IMR-90 (cell line): ENCODE data around the gene CHD9. TPM values are rescaled to one million over a fixed set of nuclear protein-coding genes. Genes with fewer than 3 reads are reported as not detected.

Source experiments
- ATAC-seq: fragments of 200-7000 bp; cut with Tn5 transposase; 2 replicates; pipeline ENCODE4 v1.9.1; 2020; ENCODE audit warnings: low read depth, mild to moderate bottlenecking, moderate library complexity
- BruUV-seq: library from RNA; stranded (reverse); fragments of 400-500 nt; replicated peaks from 2 replicates; lab custom pipeline; 2021; lab: Mats Ljungman, UMichigan
- CTCF ChIA-PET: fragments of 300-600 bp; formaldehyde crosslinking; extraction: SDS; loops from one replicate; lab custom pipeline; 2021; ENCODE audit warnings: antibody characterized with exemption; lab: Yijun Ruan, JAX
- POLR2A ChIA-PET: fragments of 300-600 bp; sonication (Branson Sonifier 250); formaldehyde crosslinking; loops from one replicate; lab custom pipeline; 2022; ENCODE audit warnings: antibody characterized with exemption; ENCODE audit not compliant: unreplicated experiment; lab: Charles Lee
- DNase-seq: peaks from one replicate; pipeline ENCODE4 v3.0.0; 2013
- H2AFZ ChIP-seq: replicated peaks from 2 replicates; pipeline ENCODE3; 2013; ENCODE audit warnings: low read length, mild to moderate bottlenecking; ENCODE audit not compliant: poor library complexity
- H2AK5ac ChIP-seq: 2 replicates; pipeline ENCODE4 v1.6.1; 2013; ENCODE audit warnings: low read depth, low read length, inconsistent platforms
- H2AK9ac ChIP-seq: replicated peaks from 2 replicates; pipeline ENCODE3; 2013; ENCODE audit warnings: mild to moderate bottlenecking, low read depth, low read length, moderate library complexity; ENCODE audit not compliant: poor library complexity
- H2BK120ac ChIP-seq: 2 replicates; pipeline ENCODE4 v1.6.1; 2013; ENCODE audit warnings: low read depth, low read length, inconsistent platforms
- H2BK15ac ChIP-seq: 3 replicates; pipeline ENCODE4 v1.6.1; 2013; ENCODE audit warnings: low read depth, low read length, inconsistent platforms
- H2BK20ac ChIP-seq: 2 replicates; pipeline ENCODE4 v1.6.1; 2013; ENCODE audit warnings: low read depth, mild to moderate bottlenecking, inconsistent platforms, low read length, moderate library complexity
- H2BK5ac ChIP-seq: 2 replicates; pipeline ENCODE4 v1.6.1; 2013; ENCODE audit warnings: mild to moderate bottlenecking, low read depth, low read length, inconsistent platforms; ENCODE audit not compliant: poor library complexity, severe bottlenecking
- H3K14ac ChIP-seq: replicated peaks from 2 replicates; pipeline ENCODE4 v1.6.1; 2013; ENCODE audit warnings: low read depth, low read length, inconsistent platforms
- H3K18ac ChIP-seq: 2 replicates; pipeline ENCODE4 v1.6.1; 2013; ENCODE audit warnings: low read depth, low read length, control low read depth
- H3K23ac ChIP-seq: 2 replicates; pipeline ENCODE4 v1.6.1; 2013; ENCODE audit warnings: low read depth, low read length, inconsistent platforms
- H3K27ac ChIP-seq: 2 replicates; pipeline ENCODE4 v1.5.1; 2013; ENCODE audit warnings: mild to moderate bottlenecking, control low read depth, low read length; ENCODE audit not compliant: insufficient read depth
- H3K27me3 ChIP-seq: 2 replicates; pipeline ENCODE4 v1.6.1; 2013; ENCODE audit warnings: low read length; ENCODE audit not compliant: control insufficient read depth, insufficient read depth
- H3K36me3 ChIP-seq: 2 replicates; pipeline ENCODE4 v1.6.1; 2013; ENCODE audit warnings: low read length, mixed read lengths; ENCODE audit not compliant: control insufficient read depth, insufficient read depth
- H3K4ac ChIP-seq: 2 replicates; pipeline ENCODE4 v1.6.1; 2013; ENCODE audit warnings: low read depth, low read length, inconsistent platforms
- H3K4me1 ChIP-seq: 2 replicates; pipeline ENCODE4 v1.6.1; 2013; ENCODE audit warnings: low read length, mixed read lengths; ENCODE audit not compliant: control insufficient read depth, insufficient read depth
- H3K4me2 ChIP-seq: 2 replicates; pipeline ENCODE4 v1.6.1; 2013; ENCODE audit warnings: low read depth, mild to moderate bottlenecking, control low read depth, low read length, moderate library complexity
- H3K4me3 ChIP-seq: 2 replicates; pipeline ENCODE4 v1.5.1; 2013; ENCODE audit warnings: low read depth, mild to moderate bottlenecking, control low read depth, low read length, moderate library complexity; ENCODE audit not compliant: insufficient read depth
- H3K56ac ChIP-seq: 2 replicates; pipeline ENCODE4 v1.6.1; 2013; ENCODE audit warnings: low read length, inconsistent platforms; ENCODE audit not compliant: insufficient read depth; ENCODE audit errors: extremely low read depth
- H3K79me1 ChIP-seq, 2 experiments: 2 replicates each; pipeline ENCODE4 v1.6.1; 2013; ENCODE audit warnings: low read length in 2 of 2, inconsistent platforms in 1 of 2, low read depth in 1 of 2
- H3K9ac ChIP-seq: 2 replicates; pipeline ENCODE4 v1.6.1; 2013; ENCODE audit warnings: low read depth, low read length, control low read depth
- H3K9me1 ChIP-seq: 2 replicates; pipeline ENCODE4 v1.6.1; 2013; ENCODE audit warnings: low read length, inconsistent platforms; ENCODE audit not compliant: insufficient read depth
- H3K9me3 ChIP-seq: 2 replicates; pipeline ENCODE4 v1.6.1; 2013; ENCODE audit warnings: low read length; ENCODE audit not compliant: control insufficient read depth, insufficient read depth
- H4K20me1 ChIP-seq: 2 replicates; pipeline ENCODE4 v1.6.1; 2013; ENCODE audit warnings: low read length, inconsistent platforms; ENCODE audit not compliant: insufficient read depth
- H4K5ac ChIP-seq: 2 replicates; pipeline ENCODE4 v1.6.1; 2013; ENCODE audit warnings: mild to moderate bottlenecking, low read depth, low read length, control low read depth
- H4K8ac ChIP-seq, 2 experiments: 2 replicates each; pipeline ENCODE4 v1.6.1; 2013; ENCODE audit warnings: low read depth in 2 of 2, low read length in 2 of 2, control low read depth in 1 of 2, inconsistent platforms in 1 of 2
- H4K91ac ChIP-seq: 2 replicates; pipeline ENCODE4 v1.6.1; 2013; ENCODE audit warnings: low read depth, low read length, inconsistent platforms; ENCODE audit not compliant: insufficient read depth
- CTCF ChIP-seq: conservative IDR thresholded peaks from 2 replicates; pipeline ENCODE4 v1.5.1; 2012; ENCODE audit warnings: mild to moderate bottlenecking, low read depth, low read length, improper control_type of control experiment
- WGBS, 2 experiments: methylation state at CpG; one replicate each; pipeline versions ENCODE4 v1.1.5 to v1.1.7; 2013; ENCODE audit warnings: missing lambda C conversion rate in 2 of 2; ENCODE audit not compliant: insufficient read length in 1 of 2; ENCODE audit errors: extremely low coverage in 2 of 2; 5-methylcytosine and 5-hydroxymethylcytosine counted together
- dilution Hi-C: fragments of 300-500 bp; cut with HindIII; formaldehyde crosslinking; loops from one replicate; pipeline ENCODE4 v1.14.3; 2018; ENCODE audit warnings: low sequenced_read_pairs; ENCODE audit not compliant: unreplicated experiment
- in situ Hi-C: fragments of 300-500 bp; cut with MboI; formaldehyde crosslinking; loops from 3 replicates; pipeline ENCODE4 v1.14.3; 2019; ENCODE audit warnings: low sequenced_read_pairs, inconsistent platforms, mixed read lengths
- intact Hi-C: fragments of 100-400 bp; cut with micrococcal nuclease; formaldehyde crosslinking; loops from 2 replicates; pipeline ENCODE4 v1.10.0; 2022
- polyA plus RNA-seq, 3 experiments: library from polyadenylated mRNA; depleted of rRNA; stranded (reverse); fragments of >200 nt; gene quantifications; 2 replicates each; pipeline ENCODE4 v1.2.3, GENCODE V29; 2012; ENCODE audit warnings: low replicate concordance in 1 of 3
- total RNA-seq: library from RNA; depleted of rRNA; stranded (reverse); fragments of >200 nt; gene quantifications from 2 replicates; pipeline ENCODE4 v1.2.3, GENCODE V29; 2012

CHD9 gene
- total and polyA plus RNA-seq, 2 of the 4 experiments (the other 2 are of a cell fraction): 9.1 to 48.8 TPM

GRCh38 chr16:53100131-53100748 is 45.4 kb downstream of the CHD9 start:
- Histone ChIP-seq H3K4me1 (peaks cover 12% of the 10 kb centered on the region), H3K56ac (no peak overlapping the region; the same call in 1 of the 2 replicates), H2AK9ac (peak overlapping the region; percentile 86), H2BK5ac (peak overlapping the region; percentile 79), H4K20me1 (peaks cover 9% of the 10 kb centered on the region), H3K27me3 (no peaks in the 10 kb centered on the region), H2BK15ac (no peak overlapping the region; the same call in 1 of the 3 replicates), H3K27ac (peak overlapping the region; percentile 39; the same call in 1 of the 2 replicates), H3K79me1 (peaks cover 5 to 44% of the 10 kb centered on the region in 2 experiments; a peak in 2 of 4 replicates), H2BK20ac (0 out of 2 replicates have a peak overlapping the region, but pooled peaks have one; percentile 5), H3K23ac (no peak overlapping the region), H4K8ac (peak overlapping the region in 1 of 2 experiments; percentile 79; a peak in 3 of 4 replicates), H3K4me2 (peak overlapping the region; percentile 66), H3K18ac (peak overlapping the region; percentile 53; the same call in 1 of the 2 replicates), H3K9ac (peak overlapping the region; percentile 24; the same call in 1 of the 2 replicates), H3K4me3 (peak overlapping the region; percentile 1), H4K91ac (peak overlapping the region; percentile 62), H2BK120ac (peak overlapping the region; percentile 58; the same call in 1 of the 2 replicates), H3K36me3 (no peaks in the 10 kb centered on the region), H2AK5ac (peak overlapping the region; percentile 81; the same call in 1 of the 2 replicates), H2AFZ (peak overlapping the region; percentile 88), H3K4ac (peak overlapping the region; percentile 12), H3K9me1 (no peaks in the 10 kb centered on the region; the same call in 1 of the 2 replicates), H3K14ac (0 out of 2 replicates have a peak overlapping the region, but pooled peaks have one; percentile 43), H4K5ac (peak overlapping the region; percentile 25), H3K9me3 (no peaks in the 10 kb centered on the region)
- BruUV-seq: no TSS peak
- no CpG with 5 or more reads among the region's 9 CpGs for WGBS, 2 experiments
- dilution Hi-C loops (no loop called here), intact Hi-C loops (no loop called here), in situ Hi-C loops (no loop called here)
- DNase-seq (no peak), ATAC-seq (no peak)
- POLR2A ChIA-PET: no interaction called here
- TF ChIP-seq CTCF: no peak
- CTCF ChIA-PET: interaction anchor here (2.0 to 2.6 kb wide), 2 partner anchors 29 to 45 kb away, joined by 8 to 13 read pairs; partner anchors contain the start of gene CHD9
